ENCODE results near the gene NCOA6.

DNA sequence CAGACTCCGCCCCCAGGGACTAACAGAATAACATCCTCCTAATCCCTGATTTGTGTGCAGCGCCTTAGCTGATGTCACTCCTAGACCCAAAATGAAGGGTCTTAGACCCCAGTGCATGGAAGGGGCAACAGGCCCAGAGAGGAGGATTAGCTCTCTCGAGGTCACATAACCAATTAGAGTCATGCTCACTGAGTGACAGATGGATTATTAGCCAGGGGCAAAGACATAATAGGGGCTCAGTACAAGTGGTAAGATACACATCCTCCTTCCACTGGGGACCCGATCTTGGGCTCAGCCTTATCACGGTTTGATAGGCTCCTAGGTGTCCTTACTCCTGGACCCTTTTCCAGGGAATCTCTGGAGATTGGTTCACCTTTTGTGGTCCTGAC, 120.4 kb downstream of the NCOA6 start:
- TF ChIP-seq, protein P1, sequence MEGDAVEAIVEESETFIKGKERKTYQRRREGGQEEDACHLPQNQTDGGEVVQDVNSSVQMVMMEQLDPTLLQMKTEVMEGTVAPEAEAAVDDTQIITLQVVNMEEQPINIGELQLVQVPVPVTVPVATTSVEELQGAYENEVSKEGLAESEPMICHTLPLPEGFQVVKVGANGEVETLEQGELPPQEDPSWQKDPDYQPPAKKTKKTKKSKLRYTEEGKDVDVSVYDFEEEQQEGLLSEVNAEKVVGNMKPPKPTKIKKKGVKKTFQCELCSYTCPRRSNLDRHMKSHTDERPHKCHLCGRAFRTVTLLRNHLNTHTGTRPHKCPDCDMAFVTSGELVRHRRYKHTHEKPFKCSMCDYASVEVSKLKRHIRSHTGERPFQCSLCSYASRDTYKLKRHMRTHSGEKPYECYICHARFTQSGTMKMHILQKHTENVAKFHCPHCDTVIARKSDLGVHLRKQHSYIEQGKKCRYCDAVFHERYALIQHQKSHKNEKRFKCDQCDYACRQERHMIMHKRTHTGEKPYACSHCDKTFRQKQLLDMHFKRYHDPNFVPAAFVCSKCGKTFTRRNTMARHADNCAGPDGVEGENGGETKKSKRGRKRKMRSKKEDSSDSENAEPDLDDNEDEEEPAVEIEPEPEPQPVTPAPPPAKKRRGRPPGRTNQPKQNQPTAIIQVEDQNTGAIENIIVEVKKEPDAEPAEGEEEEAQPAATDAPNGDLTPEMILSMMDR (IDR thresholded peaks at IDR 0.05) = no peak
- TF ChIP-seq POLR2A (IDR thresholded peaks at IDR 0.05) = no peak

All from uterus (tissue), 2 donors.